GM21528 (cell line): Measurements from ENCODE around the gene HLA-DMB.
A peak's percentile ranks its signal among the peaks of the same experiment; 100 is the strongest.

Source experiments
- ATAC-seq: cut with Tn5 transposase; IDR thresholded peaks from one replicate; pipeline ENCODE4 v1.9.1; 2021; ENCODE audit warnings: mild to moderate bottlenecking, moderate library complexity; ENCODE audit not compliant: unreplicated experiment, low FRiP score

HLA-DMB gene

DNA sequence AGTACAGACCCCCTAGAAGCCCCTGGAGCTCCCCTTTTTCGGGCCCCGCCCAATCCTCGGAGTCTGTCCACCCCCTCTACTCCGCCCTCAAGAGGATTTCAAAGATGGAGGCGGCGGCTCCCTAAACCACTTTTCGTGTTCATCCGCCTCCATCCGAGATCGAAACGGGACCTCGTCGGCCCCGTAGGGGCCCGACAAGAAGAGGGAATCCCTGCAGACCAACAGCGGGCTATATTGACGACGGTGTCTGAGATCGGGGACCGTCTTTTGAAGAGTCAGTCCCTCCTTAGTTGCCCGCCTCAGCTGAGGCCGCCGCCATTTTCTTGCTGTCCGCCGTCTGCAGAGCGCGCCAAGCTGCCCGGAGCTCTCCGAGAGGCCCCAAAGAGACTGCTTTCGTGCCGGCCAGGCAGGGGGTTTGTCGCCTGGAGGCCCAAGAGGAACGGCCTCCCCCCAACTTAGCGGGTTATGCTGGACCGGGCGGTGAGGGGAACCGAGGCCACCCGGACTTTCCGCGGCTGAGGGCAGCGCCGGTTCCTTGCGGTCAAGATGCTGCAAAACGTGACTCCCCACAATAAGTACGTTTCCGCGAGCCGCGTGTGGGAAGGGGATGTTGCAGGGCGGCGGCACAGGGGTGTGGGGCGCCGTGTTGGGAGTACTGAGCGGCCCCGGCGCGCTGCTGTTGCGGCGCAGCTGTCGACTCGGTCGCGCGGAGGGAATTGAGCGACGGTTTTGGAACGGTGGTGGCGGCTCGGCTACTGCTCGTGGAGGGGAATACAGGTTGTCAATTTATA is 31.7 kb upstream of the HLA-DMB start:
- no peak for ATAC-seq

- ATAC-seq, result peak; percentile 47
Observed at GRCh38 chr6:32971581-32972352, 30.9 kb upstream of the HLA-DMB start.

DNA sequence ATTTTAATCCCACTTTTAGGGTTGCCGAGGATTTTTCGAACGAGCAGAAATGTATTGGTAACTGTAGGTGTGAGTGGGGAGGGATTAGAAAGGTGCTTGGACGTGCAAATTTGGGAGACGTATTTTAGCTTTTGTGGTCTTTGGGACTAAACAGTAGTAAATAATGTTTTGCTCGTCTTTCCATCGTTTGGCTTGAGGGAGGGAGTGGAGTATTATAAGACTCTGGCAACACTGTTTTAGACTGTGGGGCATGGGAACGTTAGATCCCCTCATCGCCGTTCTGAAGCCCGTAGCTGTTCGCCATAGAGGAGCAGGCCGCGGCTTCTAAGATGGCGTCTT is 30.4 kb upstream of the HLA-DMB start:
- no peak for ATAC-seq

DNA sequence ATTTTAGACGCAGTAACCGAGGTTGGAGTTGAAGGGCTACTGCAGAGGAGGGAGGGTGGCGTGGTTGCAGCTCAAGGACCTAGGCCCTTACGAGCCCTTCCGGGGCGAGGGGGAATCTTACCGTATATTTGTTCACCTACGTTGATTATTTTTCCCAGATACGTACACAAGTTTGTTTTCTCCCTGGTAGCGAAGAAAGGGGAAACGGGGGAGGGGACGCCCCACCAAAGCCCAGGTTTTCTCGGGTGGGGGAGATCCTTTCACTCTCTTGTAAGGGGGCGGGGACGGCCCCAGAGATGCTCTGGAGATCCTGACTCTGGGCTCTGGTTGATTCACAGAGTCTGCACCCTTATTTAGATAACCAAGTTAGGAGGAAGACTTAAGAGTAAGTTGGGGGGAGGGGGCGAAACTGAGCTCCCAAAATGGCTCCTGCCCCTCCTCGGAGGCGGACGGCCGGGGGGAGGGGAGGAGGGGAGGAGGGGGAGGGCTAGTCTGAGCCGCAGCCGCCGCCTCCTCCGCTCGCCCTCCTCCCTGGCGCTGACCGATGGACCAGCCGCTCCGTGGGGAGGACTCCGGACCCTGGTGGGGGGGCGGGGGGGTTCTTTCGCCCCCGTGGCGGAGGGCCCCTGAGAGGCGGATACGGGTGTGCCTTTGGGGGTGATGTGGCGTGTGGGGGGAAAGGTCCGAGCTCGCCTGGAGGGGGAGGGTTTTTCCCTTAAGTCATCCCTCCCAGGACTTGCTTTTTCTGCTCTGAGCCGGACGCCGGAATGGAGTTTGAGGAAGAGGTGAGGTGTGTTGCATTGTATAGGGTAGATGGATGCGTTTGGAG is 29.8 kb upstream of the HLA-DMB start:
- ATAC-seq, result no peak

- no peak for ATAC-seq
Observed at GRCh38 chr6:32969685-32970412, 29.0 kb upstream of the HLA-DMB start.

- ATAC-seq, result no peak
Observed at GRCh38 chr6:32968867-32969684, 28.2 kb upstream of the HLA-DMB start.

DNA sequence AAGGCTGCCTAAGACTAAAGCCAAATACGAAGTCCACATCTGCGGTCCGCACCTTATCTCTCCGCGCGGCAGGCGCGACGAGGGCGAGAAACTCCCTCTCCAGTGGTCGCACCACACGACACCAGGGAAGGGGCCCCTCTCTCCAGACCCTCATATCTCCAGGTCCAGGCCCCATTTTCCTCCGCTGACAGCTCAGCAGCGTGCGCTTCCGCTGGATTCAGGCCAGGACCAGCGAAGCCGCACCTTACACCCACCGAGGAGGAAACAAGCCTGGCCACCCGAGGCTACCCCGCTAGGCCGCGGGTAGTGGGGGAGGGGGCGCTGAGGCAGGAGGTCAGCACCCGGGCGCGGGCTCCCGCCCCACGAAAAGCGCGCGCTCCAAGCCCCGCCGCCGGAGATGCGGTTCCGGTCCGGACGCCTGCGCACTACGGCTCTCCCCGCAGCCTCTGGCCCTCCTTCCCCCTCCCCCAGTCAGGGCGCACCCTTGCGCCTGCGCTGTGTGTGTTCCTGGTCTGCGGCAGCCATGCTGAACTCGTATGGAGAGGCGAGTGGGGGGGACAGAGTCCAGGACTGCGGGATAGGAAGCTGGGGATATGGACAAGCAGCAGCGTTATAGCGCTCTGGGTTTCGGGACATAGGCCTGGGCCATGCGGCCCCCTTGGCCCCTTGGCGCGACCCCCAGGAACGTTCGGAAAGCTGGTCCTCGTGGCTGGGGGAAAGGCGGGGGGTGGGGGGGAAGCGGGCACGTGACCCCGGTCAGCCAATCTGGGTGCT is 27.5 kb upstream of the HLA-DMB start, which contains the start of gene BRD2:
TSS of gene BRD2 (plus strand) at position 502 of the 774 bp plus-strand sequence. CDS start 4,305 bp downstream, outside the sequence.
- ATAC-seq, result peak; percentile 26

DNA sequence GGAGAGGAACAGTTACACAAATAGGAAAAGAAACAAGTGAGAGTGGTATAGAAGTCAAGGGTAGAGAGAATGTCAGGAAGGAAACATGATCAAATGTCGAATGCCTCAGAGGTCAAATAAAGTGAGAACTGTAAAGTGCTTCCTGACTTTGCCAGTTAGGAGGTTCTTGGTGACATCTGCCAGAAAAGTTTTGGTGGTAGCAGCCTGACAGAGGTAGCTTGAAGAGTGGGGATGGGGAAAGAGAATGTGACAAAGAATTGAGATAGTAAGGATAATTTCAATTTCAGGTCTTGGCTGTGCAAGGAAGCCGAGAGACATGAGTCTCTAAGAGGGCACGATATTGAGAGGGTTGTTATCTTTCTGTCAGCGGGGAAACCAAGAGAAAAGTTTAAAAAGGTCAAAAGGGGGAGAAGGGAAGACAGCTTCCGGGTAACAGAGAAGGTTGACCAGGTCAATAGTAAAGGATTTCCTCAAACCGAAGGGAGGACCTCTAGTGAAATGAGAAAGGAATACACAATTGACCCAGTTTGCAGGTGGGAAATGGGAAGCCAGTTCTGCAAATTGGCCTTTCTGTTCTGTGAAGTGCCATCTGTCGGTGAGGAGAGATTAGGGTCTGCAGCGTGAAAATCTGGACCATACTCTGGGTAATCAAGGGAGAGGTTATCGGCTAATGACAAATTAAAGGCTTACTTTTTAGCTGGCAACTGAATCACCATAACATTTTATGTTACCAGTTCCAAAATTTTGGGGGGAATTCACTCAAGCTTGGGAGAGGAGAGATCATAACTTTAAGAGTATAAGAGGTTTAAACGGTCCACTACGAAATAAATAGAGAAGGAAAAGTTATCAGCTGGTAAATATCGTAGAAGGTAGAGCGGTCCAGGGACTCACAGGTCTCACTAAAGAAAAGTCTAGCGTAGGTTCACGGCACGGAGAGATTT is 26.6 kb upstream of the HLA-DMB start:
- ATAC-seq, result no peak

- no peak for ATAC-seq
Observed at GRCh38 chr6:32964776-32965175, 23.9 kb upstream of the HLA-DMB start.

- no peak for ATAC-seq
Observed at GRCh38 chr6:32963866-32964265, 23.0 kb upstream of the HLA-DMB start.

DNA sequence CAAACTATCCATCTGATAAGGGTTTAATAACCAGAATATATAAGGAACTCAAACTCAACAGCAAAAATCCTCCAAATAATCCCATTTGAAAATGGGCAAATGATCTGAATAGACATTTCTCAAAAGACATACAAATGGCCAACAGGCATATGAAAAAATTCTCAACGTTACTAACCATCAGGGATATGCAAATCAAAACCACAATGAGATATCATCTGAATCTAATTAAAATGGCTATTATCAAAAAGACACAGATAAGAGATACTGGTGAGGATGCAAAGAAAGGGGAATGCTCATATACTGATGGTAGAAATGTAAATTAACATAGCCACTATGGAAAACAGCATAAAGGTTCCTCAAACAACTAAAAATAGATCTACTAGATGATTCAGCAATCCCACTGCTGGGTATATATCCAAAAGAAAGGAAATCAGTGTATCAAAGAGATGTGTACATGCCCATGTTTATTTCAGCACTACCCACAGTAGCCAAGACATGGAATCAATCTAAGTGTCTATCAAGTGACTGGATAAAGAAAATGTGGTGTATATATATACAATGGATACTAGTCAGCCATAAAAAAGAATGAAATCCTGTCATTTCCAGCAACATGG is 21.5 kb upstream of the HLA-DMB start:
- no peak for ATAC-seq

DNA sequence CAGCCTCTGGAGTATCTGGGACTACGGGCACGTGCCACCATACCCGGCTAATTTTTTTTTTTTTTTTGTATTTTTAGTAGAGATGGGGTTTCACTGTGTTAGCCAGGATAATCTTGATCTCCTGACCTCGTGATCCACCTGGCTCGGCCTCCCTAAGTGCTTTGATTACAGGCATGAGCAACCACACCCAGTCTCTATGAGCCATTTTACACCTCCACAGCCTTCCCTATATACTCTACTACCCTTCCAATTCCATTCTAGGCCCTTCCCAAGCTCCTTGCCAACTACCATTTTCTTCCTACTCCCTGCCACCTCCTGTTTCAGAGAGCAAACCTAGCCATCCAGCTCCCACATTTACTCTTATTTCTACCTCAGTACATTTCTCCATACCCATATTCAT is 19.7 kb upstream of the HLA-DMB start:
- no peak for ATAC-seq

DNA sequence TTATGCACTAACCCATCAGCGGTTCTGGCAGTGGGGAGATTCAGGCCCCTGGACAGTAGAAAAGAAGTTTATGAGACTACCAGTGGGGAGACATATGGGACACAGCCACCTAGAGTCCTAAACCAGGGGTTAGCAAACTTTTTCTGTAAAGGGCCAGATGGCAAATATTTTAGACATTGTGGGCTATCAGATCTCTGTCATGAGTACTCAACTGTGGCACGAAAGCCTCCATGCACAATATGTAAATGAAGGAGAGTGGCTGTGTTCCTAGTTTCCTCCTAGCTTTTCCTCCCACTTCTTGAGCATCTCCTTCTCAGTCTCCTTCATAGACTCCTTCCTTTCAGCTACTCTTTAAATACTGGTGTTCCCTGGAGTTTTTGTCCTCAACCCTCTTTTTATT is 15.3 kb upstream of the HLA-DMB start:
- no peak for ATAC-seq

DNA sequence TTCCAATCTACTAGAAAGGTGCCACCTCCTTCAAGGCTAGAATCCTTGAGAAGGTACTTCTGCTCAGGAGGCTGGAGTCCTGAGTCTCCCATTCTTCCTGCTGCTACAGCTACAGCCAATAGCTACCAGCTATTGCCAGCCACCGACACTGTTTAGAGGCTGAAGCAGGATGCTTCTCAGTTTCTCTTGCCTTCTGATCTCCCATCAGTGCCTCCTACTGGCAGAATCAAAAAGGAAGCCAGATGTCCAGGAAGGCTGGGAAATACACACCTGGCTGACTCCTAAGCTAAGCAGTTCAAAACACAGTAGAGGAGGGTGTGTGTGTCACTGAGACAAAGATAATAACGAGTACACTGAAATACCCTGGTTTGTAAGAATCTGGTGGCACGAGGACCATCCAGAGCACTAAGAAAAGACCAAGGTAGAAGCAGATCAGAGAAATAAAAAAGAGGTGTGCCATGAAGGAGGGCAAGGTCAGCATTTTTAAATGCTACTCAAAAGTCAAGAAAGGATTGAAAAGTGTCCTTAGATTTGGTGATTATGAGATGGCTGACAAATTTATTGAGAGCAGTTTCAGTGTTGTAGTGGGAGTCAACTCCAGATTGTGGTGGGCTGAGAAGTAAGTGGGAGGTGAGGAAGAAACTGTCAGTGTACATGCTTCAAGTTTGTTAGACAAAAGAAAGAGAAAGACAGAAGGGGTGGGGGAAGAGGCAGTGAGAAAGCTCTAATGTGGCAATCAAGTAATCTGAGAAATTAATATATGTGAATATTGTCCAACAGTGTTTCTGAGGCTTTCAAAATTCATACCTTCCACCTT is 14.4 kb upstream of the HLA-DMB start:
- ATAC-seq, result no peak

DNA sequence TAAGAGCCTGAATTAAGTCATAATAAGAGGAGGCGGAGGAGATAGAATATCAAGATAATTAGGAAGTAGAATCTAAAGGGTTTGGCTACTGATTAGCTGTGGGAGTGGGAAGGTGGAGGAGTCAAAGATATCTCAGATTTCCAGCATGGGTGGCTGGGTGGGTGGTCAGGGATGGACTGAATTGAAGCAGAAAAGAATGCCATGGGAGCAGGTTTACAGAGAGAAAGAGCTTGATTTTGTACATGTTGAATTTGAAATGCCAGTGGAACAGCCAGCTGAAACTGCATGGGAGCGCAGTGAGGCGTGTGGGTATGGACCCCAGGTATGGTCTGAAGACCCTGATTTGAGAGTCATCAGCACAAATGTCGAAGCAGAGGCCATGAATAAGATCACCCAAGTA is 13.4 kb upstream of the HLA-DMB start:
- no peak for ATAC-seq

DNA sequence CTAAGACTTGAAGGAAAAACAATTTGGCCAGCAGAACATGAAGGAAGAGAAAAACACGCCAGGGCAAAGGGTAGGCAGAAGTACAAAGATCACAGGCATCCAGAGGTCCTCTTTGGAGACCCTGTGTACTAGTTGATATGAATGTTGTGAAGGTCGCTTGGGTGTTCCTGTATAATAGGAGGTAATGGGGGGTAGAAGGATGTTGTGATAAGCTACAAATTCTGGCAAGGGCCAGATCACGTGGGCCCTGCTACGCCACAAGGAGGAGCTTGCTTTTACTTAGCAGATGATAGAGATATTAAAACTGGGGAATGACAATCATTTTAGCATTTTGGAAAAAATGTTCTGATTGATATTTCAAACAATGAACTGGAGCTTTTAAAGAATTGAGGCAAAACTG is 12.9 kb upstream of the HLA-DMB start:
- no peak for ATAC-seq
